Activated T-cell treated with anti-CD3 and anti-CD28 coated beads, Interleukin-2, amount 50 U/mL, for 24 hours (primary cell): ENCODE measurements around the gene YEATS2.

ENCODE experiments used
- DNase-seq: peaks from one replicate; pipeline ENCODE4 v3.0.0-alpha.2; 2020
- H3K27ac Mint-ChIP-seq: 2 replicates; pipeline ENCODE4 v1.8.0; 2020; ENCODE audit warnings: mild to moderate bottlenecking, mixed read lengths
- H3K27me3 Mint-ChIP-seq: 2 replicates; pipeline ENCODE4 v1.8.0; 2020; ENCODE audit warnings: mixed read lengths
- H3K36me3 Mint-ChIP-seq: 2 replicates; pipeline ENCODE4 v1.8.0; 2020; ENCODE audit warnings: low read depth, mixed read lengths
- H3K4me1 Mint-ChIP-seq: 2 replicates; pipeline ENCODE4 v1.8.0; 2020; ENCODE audit warnings: low read depth, mixed read lengths
- H3K4me3 Mint-ChIP-seq: 2 replicates; pipeline ENCODE4 v1.8.0; 2020; ENCODE audit warnings: mild to moderate bottlenecking, moderate library complexity, mixed read lengths
- H3K9me3 Mint-ChIP-seq: 2 replicates; pipeline ENCODE4 v1.8.0; 2020; ENCODE audit warnings: mixed read lengths

Gene YEATS2

GRCh38 chr3:183818706-183819624 is 121.4 kb downstream of the YEATS2 start:
- peaks cover 37% of the 10 kb centered on the region for H3K36me3 Mint-ChIP-seq
- DNase-seq = peak; percentile 24
- H3K4me3 Mint-ChIP-seq = no peak overlapping the region
- peaks cover 20% of the 10 kb centered on the region for H3K4me1 Mint-ChIP-seq
- H3K27me3 Mint-ChIP-seq = no peaks in the 10 kb centered on the region
- H3K27ac Mint-ChIP-seq = no peak overlapping the region
- H3K9me3 Mint-ChIP-seq = no peaks in the 10 kb centered on the region

GRCh38 chr3:183819831-183820230 is 122.2 kb downstream of the YEATS2 start:
- H3K27ac Mint-ChIP-seq = no peak overlapping the region
- no peak overlapping the region for H3K4me3 Mint-ChIP-seq
- no peaks in the 10 kb centered on the region for H3K9me3 Mint-ChIP-seq
- peaks cover 23% of the 10 kb centered on the region for H3K4me1 Mint-ChIP-seq
- no peaks in the 10 kb centered on the region for H3K27me3 Mint-ChIP-seq
- peak; percentile 20 for DNase-seq
- H3K36me3 Mint-ChIP-seq = peaks cover 36% of the 10 kb centered on the region

DNA sequence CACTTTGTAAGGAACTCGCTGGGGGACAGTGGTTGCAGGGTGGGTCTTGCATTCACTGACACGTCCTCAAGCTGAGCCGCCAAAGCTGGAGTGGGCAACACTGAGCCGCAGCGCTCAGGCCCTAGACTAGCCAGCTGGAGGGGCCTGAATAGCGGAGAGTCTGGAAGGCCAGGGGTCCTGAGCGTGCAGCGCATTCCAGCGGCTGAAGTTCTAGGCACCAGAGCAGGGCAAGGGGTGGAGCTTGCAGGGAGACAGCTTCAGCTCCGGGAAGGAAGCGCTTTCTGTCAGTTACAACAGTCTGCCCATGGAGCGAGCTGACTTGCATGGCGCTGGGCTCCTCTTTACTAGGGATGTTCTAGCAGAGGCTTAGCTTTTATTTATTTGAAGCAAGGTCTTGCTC is 125.0 kb downstream of the YEATS2 start:
- H3K27me3 Mint-ChIP-seq = no peaks in the 10 kb centered on the region
- H3K4me1 Mint-ChIP-seq = peaks cover 17% of the 10 kb centered on the region
- no peak overlapping the region for H3K27ac Mint-ChIP-seq
- H3K9me3 Mint-ChIP-seq = no peaks in the 10 kb centered on the region
- peaks cover 17% of the 10 kb centered on the region for H3K36me3 Mint-ChIP-seq
- H3K4me3 Mint-ChIP-seq = no peak overlapping the region
- DNase-seq = no peak

DNA sequence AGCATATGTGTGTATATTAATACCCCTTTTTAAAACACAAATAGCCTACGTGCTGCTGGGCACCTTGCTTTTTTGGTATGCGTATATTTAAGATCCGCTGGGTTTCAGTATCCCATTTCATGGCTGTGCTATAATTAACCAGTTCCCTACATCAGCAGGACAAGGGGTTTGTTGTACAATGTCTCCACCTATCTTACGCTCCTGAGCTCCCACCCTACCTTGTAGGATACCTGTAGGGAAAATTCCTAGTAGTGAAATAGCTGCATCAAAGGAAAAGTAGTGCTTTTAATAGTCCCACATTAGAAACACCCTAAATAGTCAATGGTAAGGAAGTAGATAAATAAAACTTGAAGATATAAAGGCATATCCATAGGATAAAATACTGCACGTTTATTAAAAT is 126.4 kb downstream of the YEATS2 start:
- H3K9me3 Mint-ChIP-seq = no peaks in the 10 kb centered on the region
- peaks cover 17% of the 10 kb centered on the region for H3K4me1 Mint-ChIP-seq
- peak overlapping the region; percentile 74 for H3K4me3 Mint-ChIP-seq
- H3K36me3 Mint-ChIP-seq = peaks cover 23% of the 10 kb centered on the region
- no peak overlapping the region for H3K27ac Mint-ChIP-seq
- DNase-seq = no peak
- H3K27me3 Mint-ChIP-seq = no peaks in the 10 kb centered on the region

DNA sequence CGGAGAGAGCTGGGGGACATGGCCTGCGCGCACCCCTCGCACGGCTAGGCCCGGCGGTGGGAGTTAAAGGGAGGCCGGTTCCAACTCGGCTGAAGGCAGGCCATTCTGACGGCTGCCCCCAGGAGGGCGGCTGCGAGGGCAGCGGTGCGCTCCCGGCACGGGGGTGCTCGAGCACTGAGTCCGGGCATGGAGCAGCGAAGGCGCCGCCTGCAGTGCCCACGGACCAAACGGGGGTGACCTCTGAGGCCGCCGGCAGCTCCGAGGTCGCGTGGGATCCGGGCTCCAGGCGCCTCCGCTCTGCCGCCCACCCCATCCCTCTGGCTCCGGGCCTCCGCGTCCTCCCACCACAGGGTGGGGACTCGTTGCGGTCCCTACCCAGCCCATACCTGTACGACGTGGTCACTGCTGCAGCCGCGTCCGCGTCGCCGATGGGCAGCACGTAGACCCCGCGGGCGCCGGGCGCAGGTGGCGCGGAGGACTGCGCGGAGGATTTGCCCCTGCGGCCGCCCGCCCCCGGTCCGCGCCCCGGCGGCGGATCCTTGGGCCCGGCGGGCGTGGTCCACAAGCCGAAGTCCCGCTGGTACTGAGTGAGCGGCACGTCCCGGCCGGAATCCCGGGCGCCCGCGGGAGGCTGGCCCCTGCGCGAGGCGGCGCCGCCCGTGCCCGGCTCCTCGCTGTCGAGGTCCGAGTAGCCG is 127.3 kb downstream of the YEATS2 start:
- Mint-ChIP-seq H3K9me3 (no peaks in the 10 kb centered on the region), H3K4me1 (peaks cover 17% of the 10 kb centered on the region), H3K27me3 (no peaks in the 10 kb centered on the region), H3K27ac (no peak overlapping the region), H3K36me3 (peaks cover 28% of the 10 kb centered on the region), H3K4me3 (peak overlapping the region; percentile 74)
- peak; percentile 53 for DNase-seq

GRCh38 chr3:183825456-183826161 is 128.0 kb downstream of the YEATS2 start, which contains the start of gene MAP6D1:
Gene MAP6D1, minus strand, starts transcription at chr3:183825577. Its CDS starts 30 bp downstream, at chr3:183825547.
- H3K27me3 Mint-ChIP-seq = no peaks in the 10 kb centered on the region
- peaks cover 34% of the 10 kb centered on the region for H3K36me3 Mint-ChIP-seq
- DNase-seq = peak; percentile 73
- peaks cover 17% of the 10 kb centered on the region for H3K4me1 Mint-ChIP-seq
- H3K9me3 Mint-ChIP-seq = no peaks in the 10 kb centered on the region
- peak within 1 kb of the TSS; percentile 74 for H3K4me3 Mint-ChIP-seq
- peak within 1 kb of the TSS; percentile 80 for H3K27ac Mint-ChIP-seq

- Mint-ChIP-seq H3K4me3 (peak overlapping the region; percentile 69), H3K4me1 (peaks cover 17% of the 10 kb centered on the region), H3K27me3 (no peaks in the 10 kb centered on the region), H3K36me3 (peaks cover 42% of the 10 kb centered on the region), H3K27ac (peak overlapping the region; percentile 80), H3K9me3 (no peaks in the 10 kb centered on the region)
- DNase-seq = peak; percentile 30
Observed at GRCh38 chr3:183826448-183827250, 129.1 kb downstream of the YEATS2 start.

DNA sequence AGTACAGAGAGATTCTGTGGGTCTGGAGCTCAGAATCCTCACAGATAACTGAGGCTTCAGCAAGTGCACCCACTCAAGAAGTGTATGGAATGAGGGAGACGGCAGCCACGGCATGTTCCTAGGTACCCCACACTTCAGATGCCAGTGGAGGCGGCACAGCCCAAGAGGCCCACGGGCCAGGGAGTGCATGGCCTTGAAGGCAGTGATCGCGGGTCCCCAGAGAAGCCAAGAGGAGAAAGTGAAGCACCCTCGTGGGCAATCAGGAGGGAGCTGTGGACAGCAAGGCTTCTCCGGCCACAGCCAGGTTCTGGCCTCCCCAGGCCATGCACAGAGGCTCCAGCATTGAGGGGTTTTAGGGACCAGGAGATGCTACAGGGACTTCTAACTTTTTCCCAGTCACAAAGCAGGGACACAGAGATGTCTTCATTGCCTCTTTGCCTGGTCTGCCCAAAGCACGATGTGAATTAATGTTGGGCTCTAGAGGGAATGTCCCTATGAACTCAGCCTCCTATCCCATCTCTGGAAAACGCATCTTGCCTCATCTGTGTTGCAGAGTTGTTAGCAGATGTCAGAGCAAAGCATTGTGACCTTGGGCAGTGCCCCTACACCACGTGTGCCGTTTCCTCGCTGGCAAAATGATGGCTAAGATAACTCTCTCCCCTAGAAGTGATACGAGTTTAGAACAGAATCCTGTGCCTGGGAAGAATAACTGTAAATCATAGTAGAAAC is 130.4 kb downstream of the YEATS2 start:
- no peaks in the 10 kb centered on the region for H3K9me3 Mint-ChIP-seq
- H3K4me1 Mint-ChIP-seq = peaks cover 17% of the 10 kb centered on the region
- no peak overlapping the region for H3K4me3 Mint-ChIP-seq
- no peaks in the 10 kb centered on the region for H3K27me3 Mint-ChIP-seq
- H3K36me3 Mint-ChIP-seq = peaks cover 53% of the 10 kb centered on the region
- peak overlapping the region; percentile 32 for H3K27ac Mint-ChIP-seq
- DNase-seq = peak; percentile 26

DNA sequence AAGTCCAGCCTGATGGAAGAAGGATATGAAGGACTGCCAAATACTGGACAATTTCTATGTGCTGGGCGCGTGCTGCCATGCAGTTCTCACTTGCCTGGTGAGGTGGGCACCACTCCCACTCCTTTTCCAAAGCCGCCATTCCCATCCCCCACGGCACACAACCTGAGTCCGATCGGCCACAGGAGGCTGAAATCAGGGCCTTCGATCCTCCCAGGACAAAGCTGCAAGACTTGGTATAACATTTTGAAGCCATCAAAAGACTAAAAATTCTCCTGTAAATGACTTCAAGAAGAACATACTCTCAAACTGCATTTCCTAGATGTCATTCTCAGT is 130.9 kb downstream of the YEATS2 start:
- Mint-ChIP-seq H3K27me3 (no peaks in the 10 kb centered on the region), H3K27ac (peak overlapping the region; percentile 15), H3K9me3 (no peaks in the 10 kb centered on the region), H3K4me3 (no peak overlapping the region), H3K36me3 (peaks cover 58% of the 10 kb centered on the region), H3K4me1 (peaks cover 17% of the 10 kb centered on the region)
- DNase-seq = peak; percentile 17

- Mint-ChIP-seq H3K27me3 (no peaks in the 10 kb centered on the region), H3K9me3 (no peaks in the 10 kb centered on the region), H3K27ac (peak overlapping the region; percentile 30), H3K4me1 (peaks cover 8% of the 10 kb centered on the region), H3K36me3 (peaks cover 65% of the 10 kb centered on the region), H3K4me3 (no peak overlapping the region)
- no peak for DNase-seq
Observed at GRCh38 chr3:183829466-183829865, 131.9 kb downstream of the YEATS2 start.

GRCh38 chr3:183830187-183830586 is 132.6 kb downstream of the YEATS2 start:
- H3K4me3 Mint-ChIP-seq = no peak overlapping the region
- H3K36me3 Mint-ChIP-seq = peaks cover 69% of the 10 kb centered on the region
- no peak for DNase-seq
- H3K27me3 Mint-ChIP-seq = no peaks in the 10 kb centered on the region
- H3K27ac Mint-ChIP-seq = no peak overlapping the region
- H3K4me1 Mint-ChIP-seq = peaks cover 7% of the 10 kb centered on the region
- H3K9me3 Mint-ChIP-seq = no peaks in the 10 kb centered on the region

DNA sequence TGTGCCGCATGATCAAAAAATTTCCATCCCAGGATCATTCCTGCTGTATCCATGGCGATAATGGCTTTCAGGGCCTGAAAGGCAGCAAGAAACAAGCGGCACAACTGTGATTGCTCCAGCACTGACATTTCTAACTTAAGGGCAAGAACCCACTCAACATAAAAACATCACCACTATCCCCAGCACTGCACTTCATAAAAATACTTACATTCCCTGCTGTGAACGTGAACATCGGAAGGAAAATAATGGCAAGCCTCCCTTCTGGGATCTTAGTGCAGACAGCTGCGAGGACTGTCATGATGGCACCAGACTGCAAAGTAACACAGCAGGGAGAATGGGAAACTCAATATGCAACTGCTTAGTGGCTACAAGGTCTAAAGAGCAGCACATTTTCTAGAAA is 135.9 kb downstream of the YEATS2 start:
- no peak overlapping the region for H3K27ac Mint-ChIP-seq
- peaks cover 83% of the 10 kb centered on the region for H3K36me3 Mint-ChIP-seq
- no peaks in the 10 kb centered on the region for H3K27me3 Mint-ChIP-seq
- no peak overlapping the region for H3K4me3 Mint-ChIP-seq
- H3K4me1 Mint-ChIP-seq = peaks cover 3% of the 10 kb centered on the region
- H3K9me3 Mint-ChIP-seq = no peaks in the 10 kb centered on the region
- DNase-seq = no peak

- Mint-ChIP-seq H3K36me3 (peaks cover 84% of the 10 kb centered on the region), H3K27ac (peak overlapping the region; percentile 53), H3K4me3 (no peak overlapping the region), H3K27me3 (no peaks in the 10 kb centered on the region), H3K9me3 (no peaks in the 10 kb centered on the region), H3K4me1 (peaks cover 3% of the 10 kb centered on the region)
- DNase-seq = no peak
Observed at GRCh38 chr3:183837390-183837789, 139.8 kb downstream of the YEATS2 start.
